PC-9 (cell line): ENCODE results near the gene C17orf58.

Experiments
- EZH2 ChIP-seq: fragments of 200-600 bp; sonication (generic); IDR thresholded peaks from 2 replicates; pipeline ENCODE4 v1.8.0; 2017; ENCODE audit warnings: antibody characterized with exemption, low read depth
- TF ChIP-seq, protein P1 (sequence below): fragments of 200-600 bp; sonication (generic); conservative IDR thresholded peaks from 2 replicates; pipeline ENCODE4 v1.6.1; 2017; ENCODE audit warnings: mixed run types, antibody characterized with exemption, mild to moderate bottlenecking, moderate library complexity

DNA sequence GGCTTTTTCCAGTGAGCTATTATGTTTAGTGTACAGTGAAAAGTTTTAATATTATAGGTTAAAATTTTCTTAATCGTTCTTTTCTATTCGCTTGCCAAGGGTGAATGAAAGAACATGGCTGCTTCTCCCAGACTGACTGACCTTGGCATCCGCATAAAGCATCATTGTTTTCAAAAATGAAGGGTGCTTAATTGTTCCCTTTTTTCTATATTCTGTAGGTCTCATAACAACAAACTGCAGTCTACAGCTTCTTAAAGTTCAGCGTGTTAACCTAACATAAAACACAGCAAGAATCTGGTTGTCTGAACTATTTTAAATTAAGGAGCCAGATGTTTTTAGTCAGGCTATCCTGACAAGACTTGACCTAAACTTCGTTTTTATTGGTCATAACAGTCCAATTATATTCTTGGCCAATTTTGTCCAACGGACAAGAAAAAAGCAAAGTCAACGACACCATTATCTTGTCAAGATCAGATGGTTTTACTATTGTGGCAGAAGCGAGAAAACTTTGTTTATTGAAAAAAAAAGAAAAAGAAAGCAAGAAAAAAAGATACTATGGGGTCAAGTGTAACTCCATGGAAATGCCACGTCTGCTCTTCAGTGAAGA is 14.1 kb downstream of the C17orf58 start:
- TF ChIP-seq, protein P1, sequence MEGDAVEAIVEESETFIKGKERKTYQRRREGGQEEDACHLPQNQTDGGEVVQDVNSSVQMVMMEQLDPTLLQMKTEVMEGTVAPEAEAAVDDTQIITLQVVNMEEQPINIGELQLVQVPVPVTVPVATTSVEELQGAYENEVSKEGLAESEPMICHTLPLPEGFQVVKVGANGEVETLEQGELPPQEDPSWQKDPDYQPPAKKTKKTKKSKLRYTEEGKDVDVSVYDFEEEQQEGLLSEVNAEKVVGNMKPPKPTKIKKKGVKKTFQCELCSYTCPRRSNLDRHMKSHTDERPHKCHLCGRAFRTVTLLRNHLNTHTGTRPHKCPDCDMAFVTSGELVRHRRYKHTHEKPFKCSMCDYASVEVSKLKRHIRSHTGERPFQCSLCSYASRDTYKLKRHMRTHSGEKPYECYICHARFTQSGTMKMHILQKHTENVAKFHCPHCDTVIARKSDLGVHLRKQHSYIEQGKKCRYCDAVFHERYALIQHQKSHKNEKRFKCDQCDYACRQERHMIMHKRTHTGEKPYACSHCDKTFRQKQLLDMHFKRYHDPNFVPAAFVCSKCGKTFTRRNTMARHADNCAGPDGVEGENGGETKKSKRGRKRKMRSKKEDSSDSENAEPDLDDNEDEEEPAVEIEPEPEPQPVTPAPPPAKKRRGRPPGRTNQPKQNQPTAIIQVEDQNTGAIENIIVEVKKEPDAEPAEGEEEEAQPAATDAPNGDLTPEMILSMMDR: no peak
- no peak for TF ChIP-seq EZH2
